Neural crest cell (in vitro differentiated cells): Measurements from ENCODE around the gene FBLN5. TPM values are rescaled to one million over a fixed set of nuclear protein-coding genes. Genes with fewer than 3 reads are reported as not detected.
A peak's percentile ranks its signal among the peaks of the same experiment; 100 is the strongest.

Experiments used
- DNase-seq: peaks from one replicate; pipeline ENCODE4 v3.0.0; 2021; ENCODE audit warnings: low read depth, mixed read lengths, low spot score
- H3K27ac Mint-ChIP-seq: one replicate; pipeline ENCODE4 v1.8.0; 2021; ENCODE audit warnings: mild to moderate bottlenecking, mixed read lengths; ENCODE audit not compliant: unreplicated experiment
- H3K27me3 Mint-ChIP-seq: 2 replicates; pipeline ENCODE4 v1.8.0; 2021; ENCODE audit warnings: low read depth, mild to moderate bottlenecking, mixed read lengths
- H3K36me3 Mint-ChIP-seq: 2 replicates; pipeline ENCODE4 v1.8.0; 2021; ENCODE audit warnings: low read depth, mild to moderate bottlenecking, mixed read lengths
- H3K4me1 Mint-ChIP-seq: 2 replicates; pipeline ENCODE4 v1.8.0; 2021; ENCODE audit warnings: mixed read lengths
- H3K4me3 Mint-ChIP-seq: one replicate; pipeline ENCODE4 v1.8.0; 2021; ENCODE audit warnings: mild to moderate bottlenecking, mixed read lengths
- H3K9me3 Mint-ChIP-seq: 2 replicates; pipeline ENCODE4 v1.8.0; 2021; ENCODE audit warnings: mixed read lengths
- total RNA-seq: library from RNA; stranded (reverse); gene quantifications from 2 replicates; pipeline ENCODE4 v1.2.1, GENCODE V29; 2021
- TF ChIP-seq, protein P1 (sequence below): fragments of 200-600 bp; sonication (generic); conservative IDR thresholded peaks from 2 replicates; pipeline ENCODE4 v1.5.0; 2021; ENCODE audit warnings: antibody characterized with exemption, mild to moderate bottlenecking

FBLN5 gene
- total RNA-seq, 1 donor from 2014 or later = 1.0 TPM

DNA sequence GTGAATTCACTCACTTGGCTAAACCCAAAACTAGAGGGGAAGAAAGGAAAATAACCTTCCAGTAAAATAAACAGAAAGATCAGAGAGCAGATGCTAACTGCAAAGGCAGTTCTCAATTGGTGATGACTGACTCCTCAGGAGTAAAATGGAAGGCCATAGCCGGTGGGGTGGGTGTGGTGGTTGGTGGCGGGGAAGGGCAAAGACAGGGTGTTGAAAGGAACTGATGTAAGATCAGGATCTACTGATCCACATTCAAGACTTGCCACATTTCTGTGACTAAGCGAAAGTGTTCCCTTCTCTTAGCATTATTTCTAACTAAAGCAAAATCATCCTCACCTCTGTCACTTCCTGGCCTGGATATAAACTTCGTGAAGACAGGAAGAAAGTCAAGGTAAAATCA lies 53.8 kb downstream of the FBLN5 start:
- DNase-seq = no peak
- Mint-ChIP-seq H3K4me1 (peaks cover 7% of the 10 kb centered on the region), H3K4me3 (no peak overlapping the region), H3K27ac (no peak overlapping the region), H3K36me3 (no peaks in the 10 kb centered on the region), H3K9me3 (no peaks in the 10 kb centered on the region), H3K27me3 (peaks cover 9% of the 10 kb centered on the region)
- TF ChIP-seq, protein P1, sequence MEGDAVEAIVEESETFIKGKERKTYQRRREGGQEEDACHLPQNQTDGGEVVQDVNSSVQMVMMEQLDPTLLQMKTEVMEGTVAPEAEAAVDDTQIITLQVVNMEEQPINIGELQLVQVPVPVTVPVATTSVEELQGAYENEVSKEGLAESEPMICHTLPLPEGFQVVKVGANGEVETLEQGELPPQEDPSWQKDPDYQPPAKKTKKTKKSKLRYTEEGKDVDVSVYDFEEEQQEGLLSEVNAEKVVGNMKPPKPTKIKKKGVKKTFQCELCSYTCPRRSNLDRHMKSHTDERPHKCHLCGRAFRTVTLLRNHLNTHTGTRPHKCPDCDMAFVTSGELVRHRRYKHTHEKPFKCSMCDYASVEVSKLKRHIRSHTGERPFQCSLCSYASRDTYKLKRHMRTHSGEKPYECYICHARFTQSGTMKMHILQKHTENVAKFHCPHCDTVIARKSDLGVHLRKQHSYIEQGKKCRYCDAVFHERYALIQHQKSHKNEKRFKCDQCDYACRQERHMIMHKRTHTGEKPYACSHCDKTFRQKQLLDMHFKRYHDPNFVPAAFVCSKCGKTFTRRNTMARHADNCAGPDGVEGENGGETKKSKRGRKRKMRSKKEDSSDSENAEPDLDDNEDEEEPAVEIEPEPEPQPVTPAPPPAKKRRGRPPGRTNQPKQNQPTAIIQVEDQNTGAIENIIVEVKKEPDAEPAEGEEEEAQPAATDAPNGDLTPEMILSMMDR = no peak

DNA sequence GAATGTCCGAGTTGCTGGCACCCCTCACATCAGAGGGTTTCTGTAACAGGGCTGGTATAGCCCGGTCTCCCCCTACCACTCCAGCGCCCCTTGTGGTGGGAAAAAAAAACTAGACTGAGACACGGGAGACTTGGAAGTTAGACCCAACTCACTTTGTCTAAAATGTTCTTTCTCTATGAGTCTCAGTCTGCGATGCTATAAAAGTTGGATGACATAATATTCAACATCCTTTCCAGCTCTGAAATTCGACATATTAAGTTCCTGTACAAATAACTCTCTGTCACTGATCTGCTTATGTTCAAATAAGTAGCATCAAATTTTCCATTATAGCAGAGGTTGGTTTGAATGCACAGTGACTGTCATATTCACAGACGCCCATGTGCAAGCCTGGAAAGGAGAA lies 54.5 kb downstream of the FBLN5 start:
- H3K4me1 Mint-ChIP-seq = peaks cover 7% of the 10 kb centered on the region
- H3K27me3 Mint-ChIP-seq = peaks cover 9% of the 10 kb centered on the region
- H3K36me3 Mint-ChIP-seq = no peaks in the 10 kb centered on the region
- no peak overlapping the region for H3K27ac Mint-ChIP-seq
- H3K4me3 Mint-ChIP-seq = no peak overlapping the region
- peak; percentile 52 for DNase-seq
- H3K9me3 Mint-ChIP-seq = no peaks in the 10 kb centered on the region
- TF ChIP-seq, protein P1 = peak; percentile 66

DNA sequence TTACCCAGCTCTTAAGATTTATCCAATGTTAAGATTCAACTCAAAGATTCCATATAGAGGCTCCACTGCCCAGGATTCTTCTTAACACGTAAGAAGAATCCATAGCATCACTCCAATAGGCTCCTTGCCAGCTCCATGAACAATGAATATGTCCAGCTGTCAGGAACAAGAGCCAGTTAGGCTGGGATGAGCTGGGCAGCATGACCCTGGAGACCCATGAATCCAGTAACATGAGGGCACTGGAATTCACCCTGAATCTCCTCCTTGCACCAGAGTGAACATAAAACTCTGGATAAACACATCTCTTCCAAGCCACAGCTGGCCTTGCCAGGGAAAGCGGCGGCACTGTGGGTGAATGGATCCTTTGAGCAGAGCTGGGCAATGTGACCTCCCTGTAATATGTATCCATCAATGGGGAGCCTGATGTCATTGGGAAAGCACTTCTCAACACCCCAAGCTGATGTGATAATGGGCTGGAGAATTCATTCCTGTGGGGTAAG lies 55.7 kb downstream of the FBLN5 start:
- no peaks in the 10 kb centered on the region for H3K36me3 Mint-ChIP-seq
- H3K4me3 Mint-ChIP-seq = no peak overlapping the region
- TF ChIP-seq, protein P1 = no peak
- no peak overlapping the region for H3K27ac Mint-ChIP-seq
- no peaks in the 10 kb centered on the region for H3K9me3 Mint-ChIP-seq
- DNase-seq = no peak
- peaks cover 3% of the 10 kb centered on the region for H3K27me3 Mint-ChIP-seq
- no peaks in the 10 kb centered on the region for H3K4me1 Mint-ChIP-seq

DNA sequence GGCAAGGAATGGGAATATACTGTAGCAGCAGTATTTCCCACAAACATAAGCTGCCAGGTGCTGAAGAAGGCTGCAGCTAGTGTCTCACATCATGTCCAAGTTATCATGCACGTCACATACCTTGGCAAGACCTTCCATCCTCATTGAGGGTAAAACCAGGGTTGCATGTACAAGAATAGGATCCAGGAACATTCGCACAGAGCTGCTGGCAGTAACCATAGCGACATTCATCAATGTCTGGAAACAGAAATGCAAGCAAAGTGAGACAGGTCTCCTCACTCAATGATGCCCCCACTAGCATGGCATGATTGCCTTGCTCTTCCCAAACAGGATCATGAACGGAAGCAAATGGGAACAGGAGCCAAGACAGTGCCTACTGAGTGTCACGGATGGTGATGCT lies 56.4 kb downstream of the FBLN5 start:
- TF ChIP-seq, protein P1 = no peak

DNA sequence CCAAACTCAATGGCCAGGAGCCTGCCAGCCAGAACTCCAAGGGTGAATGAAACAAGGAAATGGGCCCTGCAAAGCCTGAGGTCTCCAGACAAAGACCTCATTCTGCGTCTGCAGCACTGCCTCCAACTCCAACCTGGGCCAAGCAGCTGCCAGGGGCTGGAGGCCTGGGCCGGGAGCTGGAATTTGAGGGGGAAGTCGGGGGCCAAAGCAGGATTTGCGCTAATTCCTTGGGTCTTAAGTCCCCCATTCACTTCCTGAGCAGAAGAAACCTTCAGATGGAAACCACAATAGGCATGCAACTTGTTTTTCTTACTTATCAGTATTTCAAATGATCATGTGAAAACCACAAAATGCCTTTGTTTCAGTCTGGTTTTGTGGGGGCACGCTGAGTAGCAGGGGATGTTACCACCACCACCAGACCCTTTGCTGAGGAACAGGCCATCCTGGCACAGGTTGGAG lies 57.2 kb downstream of the FBLN5 start:
- H3K9me3 Mint-ChIP-seq = no peaks in the 10 kb centered on the region
- H3K4me3 Mint-ChIP-seq = no peak overlapping the region
- H3K27ac Mint-ChIP-seq = no peak overlapping the region
- H3K4me1 Mint-ChIP-seq = peaks cover 4% of the 10 kb centered on the region
- no peak for DNase-seq
- no peaks in the 10 kb centered on the region for H3K36me3 Mint-ChIP-seq
- H3K27me3 Mint-ChIP-seq = no peaks in the 10 kb centered on the region
- TF ChIP-seq, protein P1 = no peak

More for the DNA sequence above, 56.4 kb downstream of the FBLN5 start:
- Mint-ChIP-seq H3K36me3 (no peaks in the 10 kb centered on the region), H3K27me3 (peaks cover 3% of the 10 kb centered on the region), H3K27ac (no peak overlapping the region), H3K4me3 (no peak overlapping the region), H3K4me1 (peaks cover under 1% of the 10 kb centered on the region), H3K9me3 (no peaks in the 10 kb centered on the region)
- no peak for DNase-seq
